ENCODE data around the gene DPEP1.

The DPEP1 gene

DNA sequence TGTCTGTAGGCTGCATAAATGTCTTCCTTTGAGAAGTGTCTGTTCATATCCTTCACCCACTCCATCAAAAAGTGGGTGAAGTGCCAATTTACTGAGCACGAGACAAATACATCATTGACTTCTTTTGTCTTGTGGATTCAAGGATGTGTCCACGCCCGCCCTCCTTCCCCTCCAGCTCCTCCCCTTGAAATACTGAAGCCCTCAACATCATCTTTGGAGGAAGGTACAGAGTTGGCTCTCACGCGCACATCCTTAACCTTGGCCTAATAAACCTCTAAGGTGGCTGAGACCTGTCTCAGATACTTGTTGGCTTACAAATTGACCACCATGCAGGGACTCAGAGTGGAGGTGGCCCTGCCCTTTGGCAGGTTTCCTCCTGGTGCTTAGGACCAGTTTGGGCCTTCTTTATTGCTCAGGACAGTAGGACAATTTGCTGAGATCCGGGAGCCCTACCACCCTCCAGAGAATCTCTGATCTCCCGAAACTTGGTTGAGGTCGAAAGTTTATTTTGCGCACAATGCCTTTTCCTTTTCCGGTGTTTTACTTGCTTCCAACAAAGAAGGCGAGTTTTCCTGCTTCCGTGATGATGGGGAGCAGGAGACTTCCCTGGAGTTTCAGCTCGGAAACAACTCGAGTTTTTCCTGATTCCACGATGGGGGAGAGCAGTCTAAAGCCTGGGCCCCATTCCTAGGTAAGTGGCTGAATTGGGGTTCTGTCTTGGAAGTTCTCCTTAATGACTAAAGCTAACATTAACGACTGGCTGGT lies 58.9 kb downstream of the DPEP1 start:
- peak overlapping the region; percentile 23 for H3K4me3 ChIP-seq (ENCODE audit: low read length, poor library complexity, severe bottlenecking)
- TF ChIP-seq, protein P1, sequence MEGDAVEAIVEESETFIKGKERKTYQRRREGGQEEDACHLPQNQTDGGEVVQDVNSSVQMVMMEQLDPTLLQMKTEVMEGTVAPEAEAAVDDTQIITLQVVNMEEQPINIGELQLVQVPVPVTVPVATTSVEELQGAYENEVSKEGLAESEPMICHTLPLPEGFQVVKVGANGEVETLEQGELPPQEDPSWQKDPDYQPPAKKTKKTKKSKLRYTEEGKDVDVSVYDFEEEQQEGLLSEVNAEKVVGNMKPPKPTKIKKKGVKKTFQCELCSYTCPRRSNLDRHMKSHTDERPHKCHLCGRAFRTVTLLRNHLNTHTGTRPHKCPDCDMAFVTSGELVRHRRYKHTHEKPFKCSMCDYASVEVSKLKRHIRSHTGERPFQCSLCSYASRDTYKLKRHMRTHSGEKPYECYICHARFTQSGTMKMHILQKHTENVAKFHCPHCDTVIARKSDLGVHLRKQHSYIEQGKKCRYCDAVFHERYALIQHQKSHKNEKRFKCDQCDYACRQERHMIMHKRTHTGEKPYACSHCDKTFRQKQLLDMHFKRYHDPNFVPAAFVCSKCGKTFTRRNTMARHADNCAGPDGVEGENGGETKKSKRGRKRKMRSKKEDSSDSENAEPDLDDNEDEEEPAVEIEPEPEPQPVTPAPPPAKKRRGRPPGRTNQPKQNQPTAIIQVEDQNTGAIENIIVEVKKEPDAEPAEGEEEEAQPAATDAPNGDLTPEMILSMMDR (conservative IDR thresholded peaks at IDR 0.05; ENCODE audit: low read length) = no peak
- TF ChIP-seq EZH2phosphoT487 (IDR thresholded peaks at IDR 0.05; ENCODE audit: borderline replicate concordance) = no peak
- H3K4me1 ChIP-seq (ENCODE audit: insufficient read depth, low read length, poor library complexity, severe bottlenecking) = peaks cover 30% of the 10 kb centered on the region
- H3F3A ChIP-seq (ENCODE audit: low read depth) = no peaks in the 10 kb centered on the region
- H2AFZ ChIP-seq (ENCODE audit: low read length) = no peak overlapping the region
- H3K79me2 ChIP-seq (ENCODE audit: insufficient read depth, low read length) = no peaks in the 10 kb centered on the region
- no peaks in the 10 kb centered on the region for H3K27me3 ChIP-seq (ENCODE audit: insufficient read depth, low read length, poor library complexity, severe bottlenecking)
- H3K4me2 ChIP-seq (ENCODE audit: low read depth, low read length, poor library complexity, severe bottlenecking) = peak overlapping the region; percentile 55
- no peak overlapping the region for H3K9ac ChIP-seq (ENCODE audit: low read depth, low read length, poor library complexity, severe bottlenecking)
- H4K20me1 ChIP-seq (ENCODE audit: insufficient read depth, low read length, poor library complexity, severe bottlenecking) = no peaks in the 10 kb centered on the region
- no peaks in the 10 kb centered on the region for H3K9me3 ChIP-seq (ENCODE audit: insufficient read depth, low read depth, low read length)
- H3K36me3 ChIP-seq (ENCODE audit: insufficient read depth, low read length) = no peaks in the 10 kb centered on the region
- H3K9me2 ChIP-seq (replicated peaks; ENCODE audit: low read depth, low read length) = no peaks in the 10 kb centered on the region

GRCh38 chr16:89678258-89678657 lies 64.8 kb downstream of the DPEP1 start:
- Histone ChIP-seq H3K4me3 (ENCODE audit: low read length, poor library complexity, severe bottlenecking) (no peak overlapping the region), H3K4me2 (ENCODE audit: low read depth, low read length, poor library complexity, severe bottlenecking) (no peak overlapping the region), H3K9me3 (ENCODE audit: insufficient read depth, low read depth, low read length) (no peaks in the 10 kb centered on the region), H3F3A (ENCODE audit: low read depth) (no peaks in the 10 kb centered on the region), H3K79me2 (ENCODE audit: insufficient read depth, low read length) (no peaks in the 10 kb centered on the region), H3K36me3 (ENCODE audit: insufficient read depth, low read length) (no peaks in the 10 kb centered on the region), H4K20me1 (ENCODE audit: insufficient read depth, low read length, poor library complexity, severe bottlenecking) (no peaks in the 10 kb centered on the region), H3K27me3 (ENCODE audit: insufficient read depth, low read length, poor library complexity, severe bottlenecking) (no peaks in the 10 kb centered on the region), H2AFZ (ENCODE audit: low read length) (no peak overlapping the region), H3K9ac (ENCODE audit: low read depth, low read length, poor library complexity, severe bottlenecking) (no peak overlapping the region), H3K9me2 (replicated peaks; ENCODE audit: low read depth, low read length) (no peaks in the 10 kb centered on the region), H3K4me1 (ENCODE audit: insufficient read depth, low read length, poor library complexity, severe bottlenecking) (no peaks in the 10 kb centered on the region)
- TF ChIP-seq, protein P1 (conservative IDR thresholded peaks at IDR 0.05; ENCODE audit: low read length) = no peak
- TF ChIP-seq EZH2phosphoT487 (IDR thresholded peaks at IDR 0.05; ENCODE audit: borderline replicate concordance) = no peak

DNA sequence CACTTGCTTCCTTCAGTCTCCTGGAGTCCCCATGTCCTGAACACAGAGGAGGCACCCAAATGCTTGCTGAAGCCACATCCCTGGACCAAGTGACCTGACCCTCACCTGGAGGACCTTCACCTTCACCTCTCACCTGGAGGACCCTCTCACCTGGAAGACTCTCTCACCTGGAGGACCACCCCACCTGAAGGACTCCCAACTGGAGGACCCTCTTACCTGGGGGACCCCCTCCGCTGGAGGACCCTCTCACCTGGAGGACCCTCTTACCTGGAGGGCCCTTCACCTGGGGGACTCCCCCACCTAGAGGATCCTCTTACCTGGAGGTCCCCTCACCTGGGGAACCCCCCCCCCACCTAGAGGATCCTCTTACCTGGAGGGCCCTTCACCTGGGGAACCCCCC lies 72.5 kb downstream of the DPEP1 start:
- Histone ChIP-seq H3K79me2 (ENCODE audit: insufficient read depth, low read length) (peaks cover 13% of the 10 kb centered on the region; the same call in 1 of the 2 replicates), H3K27me3 (ENCODE audit: insufficient read depth, low read length, poor library complexity, severe bottlenecking) (no peaks in the 10 kb centered on the region), H3K36me3 (ENCODE audit: insufficient read depth, low read length) (no peaks in the 10 kb centered on the region), H4K20me1 (ENCODE audit: insufficient read depth, low read length, poor library complexity, severe bottlenecking) (no peaks in the 10 kb centered on the region), H2AFZ (ENCODE audit: low read length) (no peak overlapping the region), H3K9ac (ENCODE audit: low read depth, low read length, poor library complexity, severe bottlenecking) (no peak overlapping the region), H3K4me3 (ENCODE audit: low read length, poor library complexity, severe bottlenecking) (no peak overlapping the region), H3F3A (ENCODE audit: low read depth) (no peaks in the 10 kb centered on the region), H3K4me2 (ENCODE audit: low read depth, low read length, poor library complexity, severe bottlenecking) (peak overlapping the region; percentile 85), H3K4me1 (ENCODE audit: insufficient read depth, low read length, poor library complexity, severe bottlenecking) (peaks cover 5% of the 10 kb centered on the region), H3K9me3 (ENCODE audit: insufficient read depth, low read depth, low read length) (no peaks in the 10 kb centered on the region), H3K9me2 (replicated peaks; ENCODE audit: low read depth, low read length) (no peaks in the 10 kb centered on the region)
- TF ChIP-seq, protein P1 (conservative IDR thresholded peaks at IDR 0.05; ENCODE audit: low read length) = no peak
- no peak for TF ChIP-seq EZH2phosphoT487 (IDR thresholded peaks at IDR 0.05; ENCODE audit: borderline replicate concordance)
